WTC11 (cell line): ENCODE data around the gene TBC1D3I.
"Not testable (repeated sequence)": the region's sequence is repeated elsewhere in the genome, so short reads cannot be mapped to it uniquely, and the experiment has no call there.

ENCODE experiments used
- CREM ChIP-seq: sonication (generic); formaldehyde crosslinking; IDR thresholded peaks from 2 replicates; pipeline ENCODE4 v1.8.1; 2022; ENCODE audit warnings: mild to moderate bottlenecking, missing genetic modification reagents, moderate library complexity
- ESRRA ChIP-seq: sonication (generic); formaldehyde crosslinking; IDR thresholded peaks from 2 replicates; pipeline ENCODE4 v1.8.1; 2022; ENCODE audit warnings: mild to moderate bottlenecking, missing genetic modification reagents, borderline replicate concordance
- ETV6 ChIP-seq: sonication (generic); formaldehyde crosslinking; IDR thresholded peaks from 2 replicates; pipeline ENCODE4 v1.8.1; 2022; ENCODE audit warnings: mild to moderate bottlenecking, missing genetic modification reagents
- FOXK1 ChIP-seq: sonication (generic); formaldehyde crosslinking; IDR thresholded peaks from 2 replicates; pipeline ENCODE4 v1.8.0; 2022; ENCODE audit warnings: mild to moderate bottlenecking, moderate library complexity, missing genetic modification reagents
- KAT7 ChIP-seq: sonication (generic); formaldehyde crosslinking; IDR thresholded peaks from 2 replicates; pipeline ENCODE4 v1.8.1; 2023; ENCODE audit warnings: missing genetic modification reagents, mild to moderate bottlenecking, borderline replicate concordance
- TEAD4 ChIP-seq: sonication (generic); formaldehyde crosslinking; IDR thresholded peaks from 2 replicates; pipeline ENCODE4 v1.8.0; 2022; ENCODE audit warnings: mild to moderate bottlenecking, missing genetic modification reagents
- ZNF138 ChIP-seq: sonication (generic); formaldehyde crosslinking; conservative IDR thresholded peaks from 2 replicates; pipeline ENCODE4 v1.8.1; 2022; ENCODE audit warnings: mild to moderate bottlenecking, moderate library complexity, missing genetic modification reagents
- ZNF671 ChIP-seq: fragments of 250-450 bp; sonication (Bioruptor Pico); IDR thresholded peaks from 2 replicates; pipeline ENCODE4 v1.8.0; 2021; ENCODE audit warnings: mild to moderate bottlenecking
- TF ChIP-seq, protein P1 (sequence below): sonication (generic); formaldehyde crosslinking; IDR thresholded peaks from 2 replicates; pipeline ENCODE4 v1.8.1; 2023; ENCODE audit warnings: mild to moderate bottlenecking, missing genetic modification reagents
- TF ChIP-seq, protein P2 (sequence below): sonication (generic); formaldehyde crosslinking; IDR thresholded peaks from 2 replicates; pipeline ENCODE4 v1.8.1; 2022; ENCODE audit warnings: missing genetic modification reagents, borderline replicate concordance
- TF ChIP-seq, protein P3 (sequence below): fragments of 200-600 bp; IDR thresholded peaks from 2 replicates; pipeline ENCODE4 v1.8.0; 2022; ENCODE audit warnings: antibody characterized with exemption
- TF ChIP-seq, protein P4 (sequence below): sonication (generic); formaldehyde crosslinking; IDR thresholded peaks from 2 replicates; pipeline ENCODE4 v1.8.1; 2022; ENCODE audit warnings: mild to moderate bottlenecking, moderate library complexity, missing genetic modification reagents

DNA sequence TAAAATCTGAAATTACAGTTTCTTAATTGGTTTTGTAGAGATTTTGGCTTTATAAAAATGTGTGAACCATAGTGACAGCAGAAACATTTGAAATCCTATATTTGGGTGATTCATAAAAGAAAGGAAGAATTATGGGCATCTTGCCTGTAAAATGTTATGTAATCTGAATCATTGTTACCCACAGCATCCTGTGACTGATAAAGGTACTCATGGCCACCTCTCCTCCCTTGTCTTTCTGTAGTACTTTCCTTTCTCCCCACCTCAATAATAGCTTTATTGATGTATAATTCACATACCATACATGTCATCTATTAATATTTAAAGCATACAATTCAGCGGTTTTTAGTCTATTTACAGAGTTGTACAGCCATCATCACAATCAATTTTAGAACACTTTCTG lies 30.8 kb upstream of the TBC1D3I start:
- TF ChIP-seq, protein P1, sequence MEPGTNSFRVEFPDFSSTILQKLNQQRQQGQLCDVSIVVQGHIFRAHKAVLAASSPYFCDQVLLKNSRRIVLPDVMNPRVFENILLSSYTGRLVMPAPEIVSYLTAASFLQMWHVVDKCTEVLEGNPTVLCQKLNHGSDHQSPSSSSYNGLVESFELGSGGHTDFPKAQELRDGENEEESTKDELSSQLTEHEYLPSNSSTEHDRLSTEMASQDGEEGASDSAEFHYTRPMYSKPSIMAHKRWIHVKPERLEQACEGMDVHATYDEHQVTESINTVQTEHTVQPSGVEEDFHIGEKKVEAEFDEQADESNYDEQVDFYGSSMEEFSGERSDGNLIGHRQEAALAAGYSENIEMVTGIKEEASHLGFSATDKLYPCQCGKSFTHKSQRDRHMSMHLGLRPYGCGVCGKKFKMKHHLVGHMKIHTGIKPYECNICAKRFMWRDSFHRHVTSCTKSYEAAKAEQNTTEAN (CRISPR knock-in tag) = not testable (repeated sequence)
- TF ChIP-seq KAT7 (CRISPR knock-in tag); ZNF671 (CRISPR knock-in tag); ESRRA; ZNF138 (CRISPR knock-in tag); TEAD4 (CRISPR knock-in tag); CREM (CRISPR knock-in tag); FOXK1; ETV6 (CRISPR knock-in tag): not testable (repeated sequence)
- TF ChIP-seq, protein P2, sequence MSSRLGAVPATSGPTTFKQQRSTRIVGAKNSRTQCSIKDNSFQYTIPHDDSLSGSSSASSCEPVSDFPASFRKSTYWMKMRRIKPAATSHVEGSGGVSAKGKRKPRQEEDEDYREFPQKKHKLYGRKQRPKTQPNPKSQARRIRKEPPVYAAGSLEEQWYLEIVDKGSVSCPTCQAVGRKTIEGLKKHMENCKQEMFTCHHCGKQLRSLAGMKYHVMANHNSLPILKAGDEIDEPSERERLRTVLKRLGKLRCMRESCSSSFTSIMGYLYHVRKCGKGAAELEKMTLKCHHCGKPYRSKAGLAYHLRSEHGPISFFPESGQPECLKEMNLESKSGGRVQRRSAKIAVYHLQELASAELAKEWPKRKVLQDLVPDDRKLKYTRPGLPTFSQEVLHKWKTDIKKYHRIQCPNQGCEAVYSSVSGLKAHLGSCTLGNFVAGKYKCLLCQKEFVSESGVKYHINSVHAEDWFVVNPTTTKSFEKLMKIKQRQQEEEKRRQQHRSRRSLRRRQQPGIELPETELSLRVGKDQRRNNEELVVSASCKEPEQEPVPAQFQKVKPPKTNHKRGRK = not testable (repeated sequence)
- TF ChIP-seq, protein P3, sequence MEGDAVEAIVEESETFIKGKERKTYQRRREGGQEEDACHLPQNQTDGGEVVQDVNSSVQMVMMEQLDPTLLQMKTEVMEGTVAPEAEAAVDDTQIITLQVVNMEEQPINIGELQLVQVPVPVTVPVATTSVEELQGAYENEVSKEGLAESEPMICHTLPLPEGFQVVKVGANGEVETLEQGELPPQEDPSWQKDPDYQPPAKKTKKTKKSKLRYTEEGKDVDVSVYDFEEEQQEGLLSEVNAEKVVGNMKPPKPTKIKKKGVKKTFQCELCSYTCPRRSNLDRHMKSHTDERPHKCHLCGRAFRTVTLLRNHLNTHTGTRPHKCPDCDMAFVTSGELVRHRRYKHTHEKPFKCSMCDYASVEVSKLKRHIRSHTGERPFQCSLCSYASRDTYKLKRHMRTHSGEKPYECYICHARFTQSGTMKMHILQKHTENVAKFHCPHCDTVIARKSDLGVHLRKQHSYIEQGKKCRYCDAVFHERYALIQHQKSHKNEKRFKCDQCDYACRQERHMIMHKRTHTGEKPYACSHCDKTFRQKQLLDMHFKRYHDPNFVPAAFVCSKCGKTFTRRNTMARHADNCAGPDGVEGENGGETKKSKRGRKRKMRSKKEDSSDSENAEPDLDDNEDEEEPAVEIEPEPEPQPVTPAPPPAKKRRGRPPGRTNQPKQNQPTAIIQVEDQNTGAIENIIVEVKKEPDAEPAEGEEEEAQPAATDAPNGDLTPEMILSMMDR = not testable (repeated sequence)
- TF ChIP-seq, protein P4, sequence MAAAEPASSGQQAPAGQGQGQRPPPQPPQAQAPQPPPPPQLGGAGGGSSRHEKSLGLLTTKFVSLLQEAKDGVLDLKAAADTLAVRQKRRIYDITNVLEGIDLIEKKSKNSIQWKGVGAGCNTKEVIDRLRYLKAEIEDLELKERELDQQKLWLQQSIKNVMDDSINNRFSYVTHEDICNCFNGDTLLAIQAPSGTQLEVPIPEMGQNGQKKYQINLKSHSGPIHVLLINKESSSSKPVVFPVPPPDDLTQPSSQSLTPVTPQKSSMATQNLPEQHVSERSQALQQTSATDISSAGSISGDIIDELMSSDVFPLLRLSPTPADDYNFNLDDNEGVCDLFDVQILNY (CRISPR knock-in tag) = not testable (repeated sequence)
